HEK293 (cell line): ENCODE results near the gene CHST15.

ENCODE experiments used
- CTCF ChIA-PET: fragments of 350-600 bp; formaldehyde crosslinking; extraction: SDS; loops from one replicate; lab custom pipeline; 2021; ENCODE audit warnings: antibody characterized with exemption; lab: Yijun Ruan, JAX
- POLR2A ChIA-PET: fragments of 300-600 bp; formaldehyde crosslinking; extraction: SDS; loops from one replicate; lab custom pipeline; 2020; ENCODE audit warnings: antibody characterized with exemption, inconsistent platforms; lab: Yijun Ruan, JAX
- H3K27ac ChIP-seq: fragments of 200-500 bp; sonication (Bioruptor generic); 2 replicates; pipeline ENCODE4 v1.5.1; 2014; ENCODE audit warnings: low read depth, low read length, control low read depth, inconsistent platforms; ENCODE audit errors: extremely low read depth
- H3K36me3 ChIP-seq, 2 experiments: fragments of 200-500 bp in 1 of 2; sonication (Bioruptor generic) in 1 of 2; 1 replicate in 1 of 2; 2 replicates in 1 of 2; pipeline ENCODE4 v1.5.1; 2014 to 2017; ENCODE audit warnings: inconsistent platforms in 2 of 2, low read length in 2 of 2; ENCODE audit not compliant: control insufficient read depth in 2 of 2, insufficient read depth in 1 of 2
- H3K4me1 ChIP-seq: fragments of 200-500 bp; sonication (Bioruptor generic); 2 replicates; pipeline ENCODE4 v1.5.1; 2014; ENCODE audit warnings: mild to moderate bottlenecking, low read length, inconsistent platforms; ENCODE audit not compliant: control insufficient read depth, insufficient read depth
- H3K4me3 ChIP-seq: 2 replicates; pipeline ENCODE4 v1.5.1; 2011; ENCODE audit warnings: low read depth, mild to moderate bottlenecking, control low read depth, low read length, moderate library complexity
- H3K9me3 ChIP-seq: fragments of 200-500 bp; sonication (Bioruptor generic); 2 replicates; pipeline ENCODE4 v1.5.1; 2014; ENCODE audit warnings: low read depth, low read length, inconsistent platforms; ENCODE audit not compliant: control insufficient read depth, insufficient read depth
- TCF7L2 ChIP-seq: IDR thresholded peaks from 2 replicates; pipeline ENCODE4 v1.6.1; 2011; ENCODE audit warnings: low read depth, mild to moderate bottlenecking, inconsistent platforms, low read length, moderate library complexity, borderline replicate concordance
- ZBTB17 ChIP-seq: fragments of 450-650 bp; formaldehyde crosslinking; IDR thresholded peaks from 2 replicates; pipeline ENCODE4 v1.5.1; 2016; ENCODE audit warnings: missing biosample characterization, missing genetic modification characterization
- ZNF133 ChIP-seq: fragments of 450-650 bp; formaldehyde crosslinking; IDR thresholded peaks from 2 replicates; pipeline ENCODE4 v1.5.1; 2016; ENCODE audit warnings: missing biosample characterization, missing genetic modification characterization
- ZNF174 ChIP-seq: fragments of 450-650 bp; formaldehyde crosslinking; IDR thresholded peaks from 2 replicates; pipeline ENCODE4 v1.5.0; 2017; ENCODE audit warnings: missing biosample characterization, mild to moderate bottlenecking, missing genetic modification characterization
- ZNF202 ChIP-seq: fragments of 450-650 bp; formaldehyde crosslinking; IDR thresholded peaks from 2 replicates; pipeline ENCODE4 v1.5.1; 2016; ENCODE audit warnings: missing biosample characterization, missing genetic modification characterization, borderline replicate concordance
- ZNF23 ChIP-seq: fragments of 450-650 bp; formaldehyde crosslinking; IDR thresholded peaks from 2 replicates; pipeline ENCODE4 v1.5.1; 2016; ENCODE audit warnings: missing biosample characterization, missing genetic modification characterization, borderline replicate concordance
- ZNF433 ChIP-seq: fragments of 450-650 bp; formaldehyde crosslinking; IDR thresholded peaks from 2 replicates; pipeline ENCODE4 v1.5.1; 2016; ENCODE audit warnings: missing biosample characterization, missing genetic modification characterization, low read depth
- ZNF585B ChIP-seq: fragments of 450-650 bp; formaldehyde crosslinking; IDR thresholded peaks from 2 replicates; pipeline ENCODE4 v1.5.1; 2016; ENCODE audit warnings: missing biosample characterization, missing genetic modification characterization
- ZNF610 ChIP-seq: fragments of 450-650 bp; formaldehyde crosslinking; IDR thresholded peaks from 2 replicates; pipeline ENCODE4 v1.5.1; 2016; ENCODE audit warnings: missing biosample characterization, missing genetic modification characterization, borderline replicate concordance
- ZNF626 ChIP-seq: fragments of 450-650 bp; sonication (Bioruptor Pico); formaldehyde crosslinking; IDR thresholded peaks from 2 replicates; pipeline ENCODE4 v1.5.1; 2018; ENCODE audit warnings: missing biosample characterization, missing genetic modification characterization, inconsistent platforms
- ZNF692 ChIP-seq: fragments of 450-650 bp; formaldehyde crosslinking; IDR thresholded peaks from 2 replicates; pipeline ENCODE4 v1.5.1; 2016; ENCODE audit warnings: missing biosample characterization, missing genetic modification characterization
- ZXDB ChIP-seq: fragments of 450-650 bp; formaldehyde crosslinking; IDR thresholded peaks from 2 replicates; pipeline ENCODE4 v1.5.1; 2016; ENCODE audit warnings: missing biosample characterization, missing genetic modification characterization
- TF ChIP-seq, protein P1 (sequence below): fragments of 450-650 bp; formaldehyde crosslinking; IDR thresholded peaks from 2 replicates; pipeline ENCODE4 v1.5.1; 2016; ENCODE audit warnings: missing biosample characterization, missing genetic modification characterization, borderline replicate concordance

Gene CHST15

DNA sequence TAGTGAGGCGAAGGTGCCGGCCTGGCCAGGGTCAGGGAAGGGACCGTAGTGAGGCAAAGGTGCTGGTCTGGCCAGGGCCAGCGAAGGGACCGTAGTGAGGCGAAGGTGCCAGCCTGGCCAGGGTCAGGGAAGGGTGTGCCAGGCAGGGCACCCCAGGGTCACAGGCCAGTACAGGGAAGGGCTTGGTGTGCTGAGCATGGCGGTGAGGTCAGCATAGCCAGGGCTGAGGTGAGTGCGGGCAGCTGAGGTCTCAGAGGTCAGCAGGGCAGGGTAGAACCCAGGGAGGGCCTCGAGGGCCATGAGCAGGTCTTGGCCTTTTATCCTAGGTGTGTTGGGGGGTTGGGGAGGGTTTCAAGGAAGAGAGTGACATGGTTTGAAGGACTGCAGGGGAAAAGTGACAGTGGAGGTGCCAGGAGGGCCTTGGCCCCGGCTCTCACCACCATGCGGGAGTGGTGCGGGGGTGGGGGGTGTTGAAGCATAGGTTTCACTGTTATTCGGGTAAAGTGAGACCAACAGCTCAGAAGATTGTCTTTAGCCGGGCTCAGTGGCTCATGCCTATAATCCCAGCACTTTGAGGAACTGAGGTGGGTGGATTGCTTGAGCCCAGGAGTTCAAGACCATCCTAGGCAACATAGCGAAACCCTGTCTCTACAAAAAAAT is 93.3 kb downstream of the CHST15 start (continued):
- TF ChIP-seq, protein P1, sequence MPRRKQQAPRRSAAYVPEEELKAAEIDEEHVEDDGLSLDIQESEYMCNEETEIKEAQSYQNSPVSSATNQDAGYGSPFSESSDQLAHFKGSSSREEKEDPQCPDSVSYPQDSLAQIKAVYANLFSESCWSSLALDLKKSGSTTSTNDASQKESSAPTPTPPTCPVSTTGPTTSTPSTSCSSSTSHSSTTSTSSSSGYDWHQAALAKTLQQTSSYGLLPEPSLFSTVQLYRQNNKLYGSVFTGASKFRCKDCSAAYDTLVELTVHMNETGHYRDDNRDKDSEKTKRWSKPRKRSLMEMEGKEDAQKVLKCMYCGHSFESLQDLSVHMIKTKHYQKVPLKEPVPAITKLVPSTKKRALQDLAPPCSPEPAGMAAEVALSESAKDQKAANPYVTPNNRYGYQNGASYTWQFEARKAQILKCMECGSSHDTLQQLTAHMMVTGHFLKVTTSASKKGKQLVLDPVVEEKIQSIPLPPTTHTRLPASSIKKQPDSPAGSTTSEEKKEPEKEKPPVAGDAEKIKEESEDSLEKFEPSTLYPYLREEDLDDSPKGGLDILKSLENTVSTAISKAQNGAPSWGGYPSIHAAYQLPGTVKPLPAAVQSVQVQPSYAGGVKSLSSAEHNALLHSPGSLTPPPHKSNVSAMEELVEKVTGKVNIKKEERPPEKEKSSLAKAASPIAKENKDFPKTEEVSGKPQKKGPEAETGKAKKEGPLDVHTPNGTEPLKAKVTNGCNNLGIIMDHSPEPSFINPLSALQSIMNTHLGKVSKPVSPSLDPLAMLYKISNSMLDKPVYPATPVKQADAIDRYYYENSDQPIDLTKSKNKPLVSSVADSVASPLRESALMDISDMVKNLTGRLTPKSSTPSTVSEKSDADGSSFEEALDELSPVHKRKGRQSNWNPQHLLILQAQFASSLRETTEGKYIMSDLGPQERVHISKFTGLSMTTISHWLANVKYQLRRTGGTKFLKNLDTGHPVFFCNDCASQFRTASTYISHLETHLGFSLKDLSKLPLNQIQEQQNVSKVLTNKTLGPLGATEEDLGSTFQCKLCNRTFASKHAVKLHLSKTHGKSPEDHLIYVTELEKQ (tag by site-specific recombination) = no peak
- TF ChIP-seq ZNF202 (tag by site-specific recombination) = no peak
- no peak for TF ChIP-seq ZNF692 (tag by site-specific recombination)
- TF ChIP-seq, all 188 proteins: peak for 0

DNA sequence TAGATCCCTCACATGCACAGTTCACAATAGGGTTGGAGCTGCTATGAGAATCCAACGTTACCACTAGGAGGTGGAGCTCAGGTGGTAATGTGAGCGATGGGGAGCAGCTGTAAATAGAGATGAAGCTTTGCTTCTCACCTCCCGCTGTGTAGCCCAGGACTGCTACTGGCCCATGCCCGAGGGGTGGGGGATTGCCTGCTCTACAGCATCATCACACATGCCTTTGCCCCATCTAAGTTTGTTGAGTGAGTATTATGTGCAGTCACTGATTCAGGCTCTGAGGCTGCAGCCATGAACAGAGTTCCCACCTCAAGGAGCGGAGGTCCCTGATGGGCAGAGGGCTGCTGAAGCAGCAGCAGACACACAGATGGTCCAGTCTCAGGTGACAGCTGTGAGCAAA is 94.1 kb downstream of the CHST15 start:
- TF ChIP-seq ZNF585B (no peak), ZNF610 (tag by site-specific recombination) (peak; percentile 99), ZXDB (tag by site-specific recombination) (no peak)
- H3K36me3 ChIP-seq = no peaks in the 10 kb centered on the region
- H3K4me1 ChIP-seq = no peaks in the 10 kb centered on the region; the same call in 1 of the 2 replicates
- no peaks in the 10 kb centered on the region for H3K9me3 ChIP-seq
- H3K27ac ChIP-seq = no peak overlapping the region
- CTCF ChIA-PET = interaction anchor here (0.6 to 6.8 kb wide), 2 partner anchors 12 to 390 kb away, joined by 4 to 160 read pairs; no protein-coding TSS in a partner anchor
- POLR2A ChIA-PET = no interaction called here
- H3K4me3 ChIP-seq = no peak overlapping the region

- H3K36me3 ChIP-seq = no peaks in the 10 kb centered on the region
- POLR2A ChIA-PET = no interaction called here
- no peaks in the 10 kb centered on the region for H3K9me3 ChIP-seq
- no peak overlapping the region for H3K27ac ChIP-seq
- TF ChIP-seq ZBTB17 (no peak), ZNF433 (no peak), ZNF626 (no peak), ZNF174 (tag by site-specific recombination) (no peak), ZNF23 (tag by site-specific recombination) (no peak), ZNF133 (tag by site-specific recombination) (no peak), TCF7L2 (no peak)
- no peaks in the 10 kb centered on the region; the same call in 1 of the 2 replicates for H3K4me1 ChIP-seq
- H3K4me3 ChIP-seq = no peak overlapping the region
- CTCF ChIA-PET = interaction anchor here (0.6 to 6.8 kb wide), 6 partner anchors 13 to 391 kb away, joined by 3 to 160 read pairs (median 4); no protein-coding TSS in a partner anchor
Measured at GRCh38 chr10:123998197-123999141, 94.9 kb downstream of the CHST15 start.
